ENCODE data around the gene KCP.

KCP gene

GRCh38 chr7:128836729-128837348, 73.7 kb downstream of the KCP start:
- no peak for DNase-seq

DNA sequence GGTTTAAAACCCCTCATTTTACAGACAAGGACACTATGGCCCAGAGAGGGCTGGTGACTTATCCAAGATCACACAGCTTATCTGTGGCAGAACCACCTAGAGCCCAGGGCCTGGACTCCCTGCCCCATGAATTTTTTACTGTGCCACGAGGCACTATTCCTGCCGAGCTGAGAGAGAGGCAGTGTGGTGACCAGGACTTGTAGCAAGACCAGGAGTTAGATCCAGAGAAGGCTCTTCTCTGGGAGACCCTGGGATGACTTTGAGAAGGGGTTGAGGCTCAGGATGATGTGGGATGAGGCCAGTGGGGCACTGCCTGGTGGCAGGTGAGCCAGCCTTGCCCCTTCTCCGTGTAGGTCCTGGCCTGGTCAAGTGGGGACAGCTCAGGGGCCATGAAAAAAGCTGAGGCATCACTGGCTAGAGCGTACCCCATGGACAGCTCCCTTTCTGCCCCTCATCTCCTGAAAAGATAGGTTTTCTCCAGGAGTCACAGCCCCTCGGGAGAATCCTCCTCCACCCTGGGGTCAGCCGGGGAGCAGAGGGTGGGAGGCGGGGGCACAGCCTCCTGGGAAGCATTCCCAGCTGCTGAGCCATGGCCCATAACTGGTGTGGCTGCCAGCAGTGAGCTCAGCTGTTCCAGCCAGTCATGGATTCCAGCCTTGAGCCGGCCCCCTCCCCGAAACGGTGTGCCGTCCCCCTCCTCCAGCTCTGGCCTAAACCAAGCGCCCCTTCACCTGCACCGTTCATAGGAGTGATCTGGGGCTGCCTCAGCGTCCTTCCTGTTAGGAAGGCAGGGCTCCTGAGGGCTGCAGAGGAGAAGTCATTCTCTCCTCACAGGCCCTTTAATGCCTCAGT, 74.5 kb downstream of the KCP start:
- no peak for DNase-seq

DNA sequence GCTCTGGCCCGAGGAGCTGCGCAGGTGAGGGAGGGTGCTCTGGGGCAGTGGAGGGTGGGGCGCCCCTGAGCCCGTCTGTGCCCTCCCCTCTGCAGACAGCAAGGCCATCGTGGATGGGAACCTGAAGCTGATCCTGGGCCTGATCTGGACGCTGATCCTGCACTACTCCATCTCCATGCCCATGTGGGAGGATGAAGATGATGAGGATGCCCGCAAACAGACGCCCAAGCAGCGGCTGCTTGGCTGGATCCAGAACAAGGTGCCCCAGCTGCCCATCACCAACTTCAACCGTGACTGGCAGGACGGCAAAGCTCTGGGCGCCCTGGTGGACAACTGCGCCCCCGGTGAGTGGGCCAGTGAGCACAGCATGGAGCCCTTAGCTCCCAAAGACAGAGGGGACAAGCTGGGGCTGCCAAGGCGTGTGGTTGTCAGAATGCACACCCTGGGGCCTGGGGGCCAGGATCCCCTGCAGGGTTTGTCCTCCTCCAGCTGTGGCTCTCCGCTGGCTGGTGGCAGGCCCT, 75.2 kb downstream of the KCP start:
- no peak for DNase-seq

GRCh38 chr7:128833946-128834325, 76.6 kb downstream of the KCP start:
- DNase-seq = no peak

GRCh38 chr7:128833148-128833945, 77.2 kb downstream of the KCP start:
- no peak for DNase-seq

GRCh38 chr7:128832880-128833147, 77.7 kb downstream of the KCP start:
- DNase-seq = no peak

- no peak for DNase-seq
Measured at GRCh38 chr7:128831994-128832879, 78.3 kb downstream of the KCP start.

- no peak for DNase-seq
Measured at GRCh38 chr7:128831178-128831993, 79.1 kb downstream of the KCP start.

DNA sequence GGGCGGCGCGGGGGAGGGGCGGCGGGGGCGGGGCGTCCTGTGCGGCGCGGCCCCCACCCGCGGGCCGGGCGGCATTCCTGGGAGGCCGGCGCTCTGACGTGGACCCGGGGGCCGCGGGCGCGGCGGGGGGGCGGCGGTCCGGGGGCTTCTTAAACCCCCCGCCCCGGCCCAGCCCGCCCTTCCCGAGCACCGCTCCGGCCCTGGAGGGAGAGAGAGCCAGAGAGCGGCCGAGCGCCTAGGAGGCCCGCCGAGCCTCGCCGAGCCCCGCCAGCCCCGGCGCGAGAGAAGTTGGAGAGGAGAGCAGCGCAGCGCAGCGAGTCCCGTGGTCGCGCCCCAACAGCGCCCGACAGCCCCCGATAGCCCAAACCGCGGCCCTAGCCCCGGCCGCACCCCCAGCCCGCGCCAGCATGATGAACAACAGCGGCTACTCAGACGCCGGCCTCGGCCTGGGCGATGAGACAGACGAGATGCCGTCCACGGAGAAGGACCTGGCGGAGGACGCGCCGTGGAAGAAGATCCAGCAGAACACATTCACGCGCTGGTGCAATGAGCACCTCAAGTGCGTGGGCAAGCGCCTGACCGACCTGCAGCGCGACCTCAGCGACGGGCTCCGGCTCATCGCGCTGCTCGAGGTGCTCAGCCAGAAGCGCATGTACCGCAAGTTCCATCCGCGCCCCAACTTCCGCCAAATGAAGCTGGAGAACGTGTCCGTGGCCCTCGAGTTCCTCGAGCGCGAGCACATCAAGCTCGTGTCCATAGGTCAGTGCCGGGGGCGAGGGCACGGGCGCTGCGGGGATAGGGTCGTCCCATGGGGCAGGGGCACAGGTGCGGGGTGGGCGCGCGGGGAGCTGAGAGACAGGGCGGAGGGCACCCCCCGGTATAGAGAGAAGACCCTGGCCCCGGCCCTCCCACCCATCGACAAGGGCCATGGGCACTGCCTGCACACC, 80.0 kb downstream of the KCP start, which contains the start of gene FLNC:
Gene FLNC, plus strand, starts transcription at position 176 of the 947 bp plus-strand sequence. Its CDS starts 232 bp downstream, at position 408.
- DNase-seq = no peak

DNA sequence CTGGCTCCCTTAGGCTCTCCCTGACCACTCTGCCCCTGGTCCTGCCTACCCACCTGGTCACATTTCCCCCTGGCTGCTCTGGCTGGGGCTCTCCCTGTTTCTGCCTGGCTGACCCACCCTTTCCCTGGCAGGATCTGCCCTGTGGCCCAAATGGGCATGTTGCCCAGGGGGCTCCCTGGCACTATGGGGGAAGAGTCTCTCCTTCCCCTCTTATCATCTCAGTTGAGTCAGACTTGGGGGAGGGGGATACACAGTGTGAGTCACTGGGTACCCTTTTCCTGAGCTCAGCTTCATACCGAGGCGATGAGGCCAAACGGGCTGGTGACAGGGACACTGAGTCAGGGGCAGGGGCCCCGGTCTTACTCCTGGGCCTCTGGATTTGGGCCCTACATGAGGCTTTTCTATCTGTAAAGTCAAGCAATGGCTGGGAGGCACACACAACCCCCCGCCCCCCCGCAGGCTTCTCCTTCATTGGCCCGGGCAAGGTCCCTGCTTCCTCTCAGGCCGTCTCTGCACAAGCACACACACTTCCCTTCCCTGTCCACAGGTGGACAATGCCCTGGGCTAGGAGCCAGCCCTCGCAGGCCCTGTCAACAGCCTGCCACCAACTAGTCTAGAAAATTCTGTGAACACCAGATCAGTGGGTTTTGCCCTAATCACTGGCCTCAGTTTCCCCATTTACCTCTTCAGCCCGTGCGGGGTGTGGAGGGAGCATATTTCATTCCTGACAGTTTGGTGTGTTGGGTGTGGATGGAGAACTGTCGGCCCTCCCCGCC, 80.9 kb downstream of the KCP start:
- no peak for DNase-seq

GRCh38 chr7:128827971-128828711, 82.4 kb downstream of the KCP start:
- DNase-seq = no peak

DNA sequence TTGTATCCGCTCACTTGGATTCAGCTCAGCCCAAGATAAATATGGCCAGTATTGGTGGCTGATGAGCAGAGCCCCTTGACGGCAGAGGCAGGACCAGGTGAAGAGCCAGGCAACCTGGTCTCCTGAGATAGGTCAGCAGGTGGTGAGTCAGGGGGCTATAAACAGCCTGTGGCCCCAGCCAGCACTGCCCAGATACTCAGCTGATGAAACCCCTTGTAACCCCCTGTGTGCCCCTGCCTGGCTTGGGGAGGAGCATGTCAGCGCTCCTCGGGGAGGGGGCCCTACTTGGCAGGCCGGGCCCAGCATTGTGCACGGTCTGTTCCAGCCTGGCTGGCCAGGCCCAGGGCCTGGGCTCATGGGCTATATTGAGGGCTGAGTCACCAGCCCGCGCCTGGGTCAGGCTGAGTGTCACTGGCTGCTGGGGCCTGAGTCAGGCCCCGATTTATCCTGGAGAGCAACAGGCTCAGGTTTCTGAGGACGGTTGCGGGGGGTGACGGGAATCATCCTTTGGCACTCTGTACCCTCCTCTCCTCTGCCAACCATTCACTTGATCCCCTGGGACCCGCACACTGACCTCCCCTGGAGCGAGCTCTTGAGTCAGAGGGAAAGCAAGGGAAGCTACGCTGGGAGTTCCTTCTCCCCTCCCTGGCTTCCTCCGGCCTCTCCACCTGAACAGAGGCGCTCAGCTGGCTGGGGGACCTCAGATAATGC, 83.1 kb downstream of the KCP start:
- no peak for DNase-seq

DNA sequence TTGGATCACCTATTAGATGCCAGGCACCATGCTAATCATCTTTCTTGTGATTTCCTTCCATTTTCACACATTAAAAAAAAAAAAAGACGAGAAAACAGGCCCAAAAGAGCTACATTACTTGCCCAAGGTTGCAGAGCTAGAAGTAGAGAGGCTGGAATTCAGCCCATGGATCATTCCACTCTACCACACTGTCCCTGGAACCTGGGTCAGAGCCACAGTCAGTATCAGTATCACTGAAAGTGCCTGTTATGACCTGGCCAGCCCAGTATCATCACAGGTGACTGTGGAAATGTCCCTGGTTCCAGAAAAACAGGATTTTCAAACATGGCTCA, 83.6 kb downstream of the KCP start:
- DNase-seq = no peak

Data from NCI-H1436 treated with DMSO at 0.1 percent for 48 hours (cell line).